ENCODE results near the gene ZMAT5. TPM values are rescaled to one million over a fixed set of nuclear protein-coding genes. Genes with fewer than 3 reads are reported as not detected.

ZMAT5 gene
- total RNA-seq, 4 donors from 2014 or later, result 13.3 to 33.8 (median 23.1) TPM

GRCh38 chr22:29790061-29790460, 23.3 kb upstream of the ZMAT5 start:
- 86% methylated on average over 5 of the region's 5 CpGs for WGBS
- DNase-seq (ENCODE audit: extremely low spot score), result no peak
- Histone ChIP-seq H3K4me3 (no peak overlapping the region), H3K4me1 (peaks cover 0 to 16% (median 6%) of the 10 kb centered on the region in 4 donors), H3K27ac (replicated peaks in 1 of 4) (no peak overlapping the region), H3K36me3 (peaks cover 50 to 84% (median 78%) of the 10 kb centered on the region in 4 donors), H3K27me3 (no peaks in the 10 kb centered on the region), H3K9me3 (no peaks in the 10 kb centered on the region)
- intact Hi-C loops (cut with DNase I), result no loop called here
- no peak for TF ChIP-seq POLR2AphosphoS5 (IDR thresholded peaks at IDR 0.05)
- no peak for TF ChIP-seq POLR2A (IDR thresholded peaks at IDR 0.05; ENCODE audit: low read depth)
- TF ChIP-seq CTCF (IDR thresholded peaks at IDR 0.05), result no peak
- TF ChIP-seq EP300 (IDR thresholded peaks at IDR 0.05), result no peak

- WGBS, result 83% methylated on average over 22 of the region's 27 CpGs
- no peak overlapping the region for H3K27ac ChIP-seq (replicated peaks in 1 of 4)
These were observed 21.8 kb upstream of the ZMAT5 start for GRCh38 chr22:29788339-29789279.

GRCh38 chr22:29787371-29787980, 20.7 kb upstream of the ZMAT5 start:
- H3K27ac ChIP-seq (replicated peaks in 1 of 4), result no peak overlapping the region
- TF ChIP-seq POLR2AphosphoS5 (IDR thresholded peaks at IDR 0.05) (no peak), POLR2A (IDR thresholded peaks at IDR 0.05; ENCODE audit: low read depth) (no peak)
- DNase-seq (ENCODE audit: extremely low spot score), result no peak
- WGBS, result 74% methylated on average over 6 of the region's 9 CpGs
- no peaks in the 10 kb centered on the region for H3K27me3 ChIP-seq
- peaks cover 35 to 59% (median 52%) of the 10 kb centered on the region in 4 donors for H3K36me3 ChIP-seq
- intact Hi-C loops (cut with DNase I), result no loop called here
- no peaks in the 10 kb centered on the region for H3K9me3 ChIP-seq
- peaks cover 2 to 30% (median 19%) of the 10 kb centered on the region in 4 donors for H3K4me1 ChIP-seq
- H3K4me3 ChIP-seq, result no peak overlapping the region

More at GRCh38 chr22:29788339-29789279, 21.8 kb upstream of the ZMAT5 start:
- Histone ChIP-seq H3K36me3 (peaks cover 46 to 70% (median 64%) of the 10 kb centered on the region in 4 donors), H3K27me3 (no peaks in the 10 kb centered on the region), H3K4me1 (peaks cover 0 to 30% (median 19%) of the 10 kb centered on the region in 4 donors), H3K9me3 (no peaks in the 10 kb centered on the region), H3K4me3 (no peak overlapping the region)
- TF ChIP-seq POLR2AphosphoS5 (IDR thresholded peaks at IDR 0.05) (no peak), POLR2A (IDR thresholded peaks at IDR 0.05; ENCODE audit: low read depth) (no peak), EP300 (IDR thresholded peaks at IDR 0.05) (no peak), CTCF (IDR thresholded peaks at IDR 0.05) (no peak)
- no peak for DNase-seq (ENCODE audit: extremely low spot score)
- intact Hi-C loops (cut with DNase I), result no loop called here

- 54% methylated on average over 5 of the region's 5 CpGs for WGBS
- no peak overlapping the region for H3K4me3 ChIP-seq
These were observed 19.2 kb upstream of the ZMAT5 start for GRCh38 chr22:29786031-29786430.

More at GRCh38 chr22:29786031-29786430, 19.2 kb upstream of the ZMAT5 start:
- Histone ChIP-seq H3K27me3 (no peaks in the 10 kb centered on the region), H3K4me1 (peaks cover 16 to 44% (median 34%) of the 10 kb centered on the region in 4 donors), H3K36me3 (peaks cover 26 to 44% (median 38%) of the 10 kb centered on the region in 4 donors), H3K9me3 (no peaks in the 10 kb centered on the region), H3K27ac (replicated peaks in 1 of 4) (no peak overlapping the region)
- TF ChIP-seq POLR2A (IDR thresholded peaks at IDR 0.05; ENCODE audit: low read depth), result no peak
- TF ChIP-seq POLR2AphosphoS5 (IDR thresholded peaks at IDR 0.05), result no peak
- TF ChIP-seq CTCF (IDR thresholded peaks at IDR 0.05), result no peak
- no peak for TF ChIP-seq EP300 (IDR thresholded peaks at IDR 0.05)
- intact Hi-C loops (cut with DNase I), result no loop called here
- DNase-seq (ENCODE audit: extremely low spot score), result no peak

All from esophagus muscularis mucosa (tissue), 4 donors.